SJSA1 (cell line): Measurements from ENCODE around the gene IRF2. TPM values are rescaled to one million over a fixed set of nuclear protein-coding genes. Genes with fewer than 3 reads are reported as not detected.

Source experiments
- DNase-seq, 2 experiments: peaks; one replicate each; pipeline ENCODE4 v3.0.0-alpha.2; 2015 to 2020; ENCODE audit warnings: low spot score in 2 of 2, low read depth in 1 of 2
- H3K27ac ChIP-seq: fragments of 250-450 bp; sonication (Bioruptor Pico); 2 replicates; pipeline ENCODE4 v1.5.1; 2020; ENCODE audit warnings: mild to moderate bottlenecking, moderate library complexity
- H3K27me3 ChIP-seq: fragments of 250-450 bp; sonication (Bioruptor Pico); replicated peaks from 2 replicates; pipeline ENCODE4 v1.5.1; 2020; ENCODE audit warnings: mild to moderate bottlenecking, moderate library complexity
- H3K36me3 ChIP-seq: fragments of 250-450 bp; sonication (Bioruptor Pico); 2 replicates; pipeline ENCODE4 v1.5.1; 2020; ENCODE audit warnings: mild to moderate bottlenecking
- H3K4me1 ChIP-seq: fragments of 250-450 bp; sonication (Bioruptor Pico); replicated peaks from 2 replicates; pipeline ENCODE4 v1.6.1; 2021; ENCODE audit warnings: mild to moderate bottlenecking
- H3K4me3 ChIP-seq: fragments of 250-450 bp; sonication (Bioruptor Pico); 2 replicates; pipeline ENCODE4 v1.5.1; 2020; ENCODE audit warnings: mild to moderate bottlenecking
- H3K9me3 ChIP-seq: fragments of 250-450 bp; sonication (Bioruptor Pico); replicated peaks from 2 replicates; pipeline ENCODE4 v1.5.1; 2020; ENCODE audit warnings: mild to moderate bottlenecking
- total RNA-seq: library from RNA; depleted of rRNA; stranded (reverse); fragments of >200 nt; shearing (Covaris generic); gene quantifications from 2 replicates; pipeline ENCODE4 v1.2.3, GENCODE V29; 2014

IRF2 gene
- total RNA-seq, 1 experiment from 2014 or later = 20.8 TPM

- Histone ChIP-seq H3K9me3 (no peaks in the 10 kb centered on the region), H3K27me3 (no peaks in the 10 kb centered on the region), H3K4me3 (no peak overlapping the region), H3K4me1 (peaks cover 6% of the 10 kb centered on the region), H3K27ac (no peak overlapping the region), H3K36me3 (peaks cover 8% of the 10 kb centered on the region)
- DNase-seq = no peak
These were observed 9.4 kb downstream of the IRF2 start for GRCh38 chr4:184464759-184465454.

- H3K4me3 ChIP-seq = no peak overlapping the region
- peaks cover 16% of the 10 kb centered on the region for H3K4me1 ChIP-seq
- no peaks in the 10 kb centered on the region for H3K9me3 ChIP-seq
- H3K27ac ChIP-seq = no peak overlapping the region
- no peaks in the 10 kb centered on the region for H3K27me3 ChIP-seq
- no peak for DNase-seq
- H3K36me3 ChIP-seq = peaks cover 9% of the 10 kb centered on the region
These were observed 10.5 kb downstream of the IRF2 start for GRCh38 chr4:184463856-184464255.

GRCh38 chr4:184463158-184463557 lies 11.2 kb downstream of the IRF2 start:
- H3K27ac ChIP-seq = no peak overlapping the region
- no peak overlapping the region for H3K4me3 ChIP-seq
- peaks cover 9% of the 10 kb centered on the region for H3K36me3 ChIP-seq
- no peaks in the 10 kb centered on the region for H3K9me3 ChIP-seq
- no peaks in the 10 kb centered on the region for H3K27me3 ChIP-seq
- H3K4me1 ChIP-seq = peaks cover 16% of the 10 kb centered on the region
- DNase-seq = no peak

GRCh38 chr4:184462724-184463123 lies 11.6 kb downstream of the IRF2 start:
- no peak overlapping the region for H3K27ac ChIP-seq
- no peak overlapping the region for H3K4me3 ChIP-seq
- H3K27me3 ChIP-seq = no peaks in the 10 kb centered on the region
- peaks cover 9% of the 10 kb centered on the region for H3K36me3 ChIP-seq
- no peaks in the 10 kb centered on the region for H3K9me3 ChIP-seq
- peaks cover 16% of the 10 kb centered on the region for H3K4me1 ChIP-seq
- no peak for DNase-seq

GRCh38 chr4:184461711-184462441 lies 12.5 kb downstream of the IRF2 start:
- H3K36me3 ChIP-seq = peaks cover 9% of the 10 kb centered on the region
- no peak overlapping the region for H3K27ac ChIP-seq
- no peak for DNase-seq
- peaks cover 16% of the 10 kb centered on the region for H3K4me1 ChIP-seq
- H3K9me3 ChIP-seq = no peaks in the 10 kb centered on the region
- no peaks in the 10 kb centered on the region for H3K27me3 ChIP-seq
- H3K4me3 ChIP-seq = no peak overlapping the region

- Histone ChIP-seq H3K4me3 (no peak overlapping the region), H3K4me1 (peaks cover 16% of the 10 kb centered on the region), H3K36me3 (peaks cover 9% of the 10 kb centered on the region), H3K27ac (no peak overlapping the region), H3K9me3 (no peaks in the 10 kb centered on the region), H3K27me3 (no peaks in the 10 kb centered on the region)
- DNase-seq = no peak
These were observed 13.7 kb downstream of the IRF2 start for GRCh38 chr4:184460499-184461285.

GRCh38 chr4:184459413-184459812 lies 14.9 kb downstream of the IRF2 start:
- Histone ChIP-seq H3K36me3 (peaks cover 7% of the 10 kb centered on the region; the same call in 1 of the 2 replicates), H3K27ac (no peak overlapping the region), H3K9me3 (no peaks in the 10 kb centered on the region), H3K27me3 (no peaks in the 10 kb centered on the region), H3K4me1 (peaks cover 16% of the 10 kb centered on the region), H3K4me3 (no peak overlapping the region)
- peak in 1 of 2 experiments; percentile 42 for DNase-seq

- H3K9me3 ChIP-seq = no peaks in the 10 kb centered on the region
- H3K27ac ChIP-seq = no peak overlapping the region
- no peak for DNase-seq
- H3K36me3 ChIP-seq = peaks cover 3% of the 10 kb centered on the region; the same call in 1 of the 2 replicates
- H3K27me3 ChIP-seq = no peaks in the 10 kb centered on the region
- peaks cover 25% of the 10 kb centered on the region for H3K4me1 ChIP-seq
- no peak overlapping the region for H3K4me3 ChIP-seq
These were observed 16.7 kb downstream of the IRF2 start for GRCh38 chr4:184457535-184458249.

GRCh38 chr4:184456337-184456736 lies 18.0 kb downstream of the IRF2 start:
- Histone ChIP-seq H3K9me3 (no peaks in the 10 kb centered on the region), H3K27ac (no peak overlapping the region), H3K4me3 (no peak overlapping the region)

GRCh38 chr4:184455299-184455698 lies 19.1 kb downstream of the IRF2 start:
- no peak for DNase-seq
- H3K4me1 ChIP-seq = peaks cover 23% of the 10 kb centered on the region
- no peak overlapping the region for H3K4me3 ChIP-seq
- no peak overlapping the region for H3K27ac ChIP-seq
- H3K27me3 ChIP-seq = no peaks in the 10 kb centered on the region
- no peaks in the 10 kb centered on the region for H3K9me3 ChIP-seq
- H3K36me3 ChIP-seq = peaks cover 3% of the 10 kb centered on the region; the same call in 1 of the 2 replicates

More at GRCh38 chr4:184456337-184456736, 18.0 kb downstream of the IRF2 start:
- H3K27me3 ChIP-seq = no peaks in the 10 kb centered on the region
- no peak for DNase-seq
- peaks cover 25% of the 10 kb centered on the region for H3K4me1 ChIP-seq
- H3K36me3 ChIP-seq = peaks cover 3% of the 10 kb centered on the region; the same call in 1 of the 2 replicates

GRCh38 chr4:184453365-184454160 lies 20.8 kb downstream of the IRF2 start:
- H3K36me3 ChIP-seq = peaks cover 5% of the 10 kb centered on the region
- H3K27me3 ChIP-seq = no peaks in the 10 kb centered on the region
- DNase-seq = peak in 1 of 2 experiments; percentile 27
- no peak overlapping the region for H3K4me3 ChIP-seq
- peaks cover 25% of the 10 kb centered on the region for H3K4me1 ChIP-seq
- H3K9me3 ChIP-seq = no peaks in the 10 kb centered on the region; the same call in 1 of the 2 replicates
- H3K27ac ChIP-seq = no peak overlapping the region

- Histone ChIP-seq H3K4me1 (peaks cover 32% of the 10 kb centered on the region), H3K36me3 (peaks cover 5% of the 10 kb centered on the region), H3K27me3 (no peaks in the 10 kb centered on the region), H3K27ac (no peak overlapping the region), H3K9me3 (no peaks in the 10 kb centered on the region; the same call in 1 of the 2 replicates), H3K4me3 (no peak overlapping the region)
- no peak for DNase-seq
These were observed 21.6 kb downstream of the IRF2 start for GRCh38 chr4:184452740-184453139.
